Coronary artery (tissue), 2 donors: ENCODE data around the gene NRROS.

Experiments
- DNase-seq: peaks from one replicate; pipeline ENCODE4 v3.0.0-alpha.2; 2017; ENCODE audit warnings: low spot score
- H3K27ac ChIP-seq, 2 donors: fragments of 200-600 bp; sonication (generic); one replicate each; pipeline ENCODE4 v1.5.1; 2016 to 2019
- H3K4me3 ChIP-seq: fragments of 200-600 bp; sonication (generic); 2 replicates; pipeline ENCODE4 v1.5.1; 2016; ENCODE audit warnings: mild to moderate bottlenecking, moderate library complexity
- TF ChIP-seq, protein P1 (sequence below): fragments of 200-600 bp; sonication (generic); IDR thresholded peaks from one replicate; pipeline ENCODE4 v1.5.1; 2019; ENCODE audit warnings: antibody characterized with exemption

Gene NRROS

DNA sequence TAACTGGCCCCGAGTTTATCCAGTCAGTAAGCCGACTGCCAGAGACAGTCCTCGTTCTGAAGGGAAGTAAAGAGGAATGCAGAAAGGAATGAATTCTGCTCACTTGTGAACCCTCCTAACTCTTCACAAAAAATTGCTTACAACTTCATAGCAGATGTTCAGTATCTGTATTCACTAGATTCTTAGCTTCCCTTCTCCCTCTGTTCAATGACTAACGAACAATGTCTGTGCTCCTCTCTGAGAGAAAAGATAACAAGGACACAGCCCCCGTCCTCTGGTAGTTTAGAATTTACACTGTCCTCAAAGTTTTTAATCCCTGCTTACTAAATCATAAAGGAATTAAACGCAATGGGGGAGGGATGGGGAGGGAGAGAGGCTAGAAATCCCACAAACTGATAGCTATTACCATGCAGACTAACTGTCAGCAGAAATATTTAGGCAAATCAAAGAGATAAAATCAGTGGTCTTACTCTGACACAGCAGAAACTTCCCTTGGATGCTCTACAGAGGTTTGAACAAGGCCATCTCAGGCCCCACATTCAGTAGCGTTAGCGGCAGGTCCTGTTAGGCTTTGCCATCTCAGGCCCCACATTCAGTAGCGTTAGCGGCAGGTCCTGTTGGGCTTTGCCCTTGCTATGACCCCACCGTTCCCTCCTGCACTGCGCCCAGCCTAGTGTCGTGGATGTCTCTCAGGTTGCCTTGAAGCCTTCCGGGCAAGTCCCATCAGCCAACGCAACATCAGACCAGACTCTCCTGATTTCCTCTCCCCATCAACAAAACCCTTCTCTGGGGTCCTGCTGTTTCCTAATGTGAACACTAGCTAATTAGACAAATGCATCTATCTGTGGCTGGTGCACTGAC is 23.4 kb downstream of the NRROS start:
- DNase-seq = no peak
- TF ChIP-seq, protein P1, sequence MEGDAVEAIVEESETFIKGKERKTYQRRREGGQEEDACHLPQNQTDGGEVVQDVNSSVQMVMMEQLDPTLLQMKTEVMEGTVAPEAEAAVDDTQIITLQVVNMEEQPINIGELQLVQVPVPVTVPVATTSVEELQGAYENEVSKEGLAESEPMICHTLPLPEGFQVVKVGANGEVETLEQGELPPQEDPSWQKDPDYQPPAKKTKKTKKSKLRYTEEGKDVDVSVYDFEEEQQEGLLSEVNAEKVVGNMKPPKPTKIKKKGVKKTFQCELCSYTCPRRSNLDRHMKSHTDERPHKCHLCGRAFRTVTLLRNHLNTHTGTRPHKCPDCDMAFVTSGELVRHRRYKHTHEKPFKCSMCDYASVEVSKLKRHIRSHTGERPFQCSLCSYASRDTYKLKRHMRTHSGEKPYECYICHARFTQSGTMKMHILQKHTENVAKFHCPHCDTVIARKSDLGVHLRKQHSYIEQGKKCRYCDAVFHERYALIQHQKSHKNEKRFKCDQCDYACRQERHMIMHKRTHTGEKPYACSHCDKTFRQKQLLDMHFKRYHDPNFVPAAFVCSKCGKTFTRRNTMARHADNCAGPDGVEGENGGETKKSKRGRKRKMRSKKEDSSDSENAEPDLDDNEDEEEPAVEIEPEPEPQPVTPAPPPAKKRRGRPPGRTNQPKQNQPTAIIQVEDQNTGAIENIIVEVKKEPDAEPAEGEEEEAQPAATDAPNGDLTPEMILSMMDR = no peak
- H3K4me3 ChIP-seq = no peak overlapping the region
- H3K27ac ChIP-seq = no peak overlapping the region

DNA sequence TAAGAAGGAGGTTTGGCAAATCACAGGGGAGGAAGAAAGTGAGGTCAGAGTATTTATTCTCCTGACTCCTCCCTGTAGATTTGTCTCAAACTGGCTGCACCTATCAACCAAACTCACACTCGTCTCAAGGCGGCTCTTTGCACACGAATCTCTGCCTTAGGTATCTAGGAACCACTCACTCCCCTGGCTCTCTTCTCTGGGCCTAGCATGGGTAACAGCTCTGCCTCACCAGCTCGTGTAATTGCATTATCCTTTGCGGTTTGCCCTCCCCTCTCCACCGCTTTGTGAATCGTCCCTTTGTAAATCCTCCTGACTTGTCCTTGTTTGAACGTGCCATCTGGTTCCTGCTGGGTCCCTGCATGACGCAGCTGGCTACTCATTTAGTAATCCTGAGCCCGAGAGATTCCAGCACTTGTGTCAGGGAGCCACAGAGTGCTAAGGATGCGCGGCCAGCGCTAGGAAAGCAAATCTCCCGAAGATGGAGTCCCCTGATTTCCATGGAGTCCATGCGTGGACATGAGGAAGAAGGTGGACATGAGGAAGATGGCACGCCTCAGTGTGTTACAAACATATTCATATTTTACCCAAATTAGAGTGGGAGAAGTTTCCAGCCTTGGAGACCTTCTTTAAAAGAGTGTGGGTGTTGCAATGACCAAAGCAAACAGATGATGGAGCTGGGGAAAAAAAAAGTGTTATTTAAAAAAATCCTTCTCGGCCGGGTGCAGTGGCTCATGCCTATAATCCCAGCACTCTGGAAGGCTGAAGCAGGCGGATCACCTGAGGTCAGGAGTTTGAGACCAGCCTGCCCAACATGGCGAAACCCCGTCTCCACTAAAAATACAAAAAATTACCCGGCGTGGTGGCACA is 26.7 kb downstream of the NRROS start:
- no peak for DNase-seq
- no peak overlapping the region for H3K27ac ChIP-seq
- H3K4me3 ChIP-seq = no peak overlapping the region
- TF ChIP-seq, protein P1 = no peak

DNA sequence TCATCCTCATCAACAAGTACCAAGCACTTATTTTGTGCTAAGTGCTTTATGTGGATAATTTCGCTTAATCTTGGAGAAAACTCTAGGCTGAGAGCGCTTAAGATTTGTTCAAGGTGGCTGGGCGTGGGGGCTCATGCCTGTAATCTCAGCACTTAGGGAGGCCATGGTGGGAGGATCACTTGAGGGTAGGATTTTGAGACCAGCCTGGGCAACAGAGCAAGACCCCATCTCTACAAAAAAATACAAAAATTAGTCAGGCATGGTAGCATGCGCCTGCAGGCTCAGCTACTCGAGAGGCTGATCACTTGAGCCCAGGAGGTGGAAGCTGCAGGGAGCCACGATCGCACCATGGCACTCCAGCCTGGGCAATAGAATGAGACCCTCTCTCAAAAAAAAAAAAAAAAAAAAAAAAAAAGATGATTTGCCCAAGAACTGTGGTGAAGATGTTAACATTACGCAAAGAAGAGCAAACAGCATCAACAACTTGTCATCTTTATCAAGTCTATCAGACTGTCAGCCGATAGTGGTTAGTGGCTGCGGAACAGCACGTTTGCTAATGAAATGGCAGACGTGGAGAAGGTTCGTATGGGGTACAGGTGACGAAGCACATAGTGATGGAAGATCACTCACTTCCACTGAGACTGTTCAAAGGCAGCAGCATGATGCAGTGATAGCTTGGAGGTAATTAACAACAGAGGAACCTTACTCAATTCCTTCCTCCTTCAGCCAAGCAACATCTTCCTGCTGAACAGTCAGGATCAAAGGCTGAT is 27.7 kb downstream of the NRROS start:
- DNase-seq = no peak
- Histone ChIP-seq H3K4me3 (no peak overlapping the region), H3K27ac (no peak overlapping the region)
- TF ChIP-seq, protein P1 = no peak

DNA sequence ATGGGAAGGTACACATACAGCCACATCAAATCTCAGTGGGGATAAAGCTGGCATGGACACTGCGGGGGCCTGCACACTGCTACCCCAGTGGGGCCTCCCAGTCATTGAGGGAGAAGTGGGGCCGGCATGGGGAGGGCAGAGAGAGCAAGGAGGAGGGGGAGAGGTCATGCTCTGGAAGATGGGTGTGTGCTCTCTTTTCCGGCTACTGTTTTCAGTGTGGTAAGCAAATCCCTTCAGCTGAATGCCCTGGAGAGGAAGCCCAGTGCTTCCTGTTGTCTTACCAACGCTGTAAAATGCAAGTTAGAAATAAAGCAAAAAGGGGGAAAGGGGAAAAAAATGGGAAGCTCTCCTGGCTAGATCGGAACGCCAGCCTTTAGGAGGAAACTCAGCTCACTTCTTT is 30.8 kb downstream of the NRROS start:
- DNase-seq = no peak
- TF ChIP-seq, protein P1 = no peak
- Histone ChIP-seq H3K27ac (peak overlapping the region in 1 of 2 donors; percentile 47), H3K4me3 (no peak overlapping the region)

DNA sequence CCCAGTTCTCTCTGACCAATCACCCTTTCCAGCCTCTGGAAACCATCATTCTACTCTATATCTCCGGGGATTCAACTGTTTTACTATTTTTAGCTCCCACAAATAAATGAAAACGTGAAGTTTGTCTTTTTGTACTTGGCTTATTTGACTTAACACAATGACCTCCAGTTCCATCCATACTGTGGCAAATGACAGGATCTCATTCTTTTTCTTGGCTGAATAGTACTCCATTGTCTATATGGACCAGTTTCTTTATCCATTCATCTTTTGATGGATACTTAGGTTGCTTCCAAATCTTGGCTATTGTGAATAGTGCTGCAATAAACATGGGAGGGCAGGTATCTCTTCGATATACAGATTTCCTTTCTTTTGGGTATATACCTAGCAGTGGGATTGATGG is 34.1 kb downstream of the NRROS start:
- Histone ChIP-seq H3K27ac (no peak overlapping the region), H3K4me3 (no peak overlapping the region)
- TF ChIP-seq, protein P1 = no peak
- DNase-seq = no peak

DNA sequence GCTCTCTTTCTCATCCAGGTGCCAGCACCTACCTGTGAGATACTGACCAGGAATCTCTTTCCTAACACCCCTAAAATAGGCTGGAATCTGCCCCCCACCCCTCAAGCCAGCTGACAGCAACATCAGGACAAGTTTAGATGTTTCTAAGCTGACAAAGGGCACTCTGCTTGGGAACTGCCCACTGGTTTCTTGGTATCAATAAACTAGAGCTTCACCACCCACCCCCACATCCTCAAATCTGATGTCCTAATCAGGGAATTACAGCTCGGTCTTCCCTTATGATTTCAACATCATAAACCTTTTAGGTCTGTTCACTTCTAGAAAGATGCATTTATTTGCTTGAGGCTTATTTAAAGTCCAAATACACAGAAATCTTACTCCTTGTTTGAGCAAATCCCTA is 37.9 kb downstream of the NRROS start:
- TF ChIP-seq, protein P1 = no peak
- Histone ChIP-seq H3K27ac (no peak overlapping the region), H3K4me3 (no peak overlapping the region)
- DNase-seq = no peak
